ENCODE measurements around the gene ROR2.
"Not testable (repeated sequence)": the region's sequence is repeated elsewhere in the genome, so short reads cannot be mapped to it uniquely, and the experiment has no call there.

Gene ROR2

GRCh38 chr9:91642771-91643170 is 307.3 kb downstream of the ROR2 start:
- DNase-seq (ENCODE audit: extremely low read depth, low read depth): no peak
- TF ChIP-seq CTCF (IDR thresholded peaks at IDR 0.05; ENCODE audit: low read depth, low read length, missing control alignments): no peak

GRCh38 chr9:91640428-91640827 is 309.6 kb downstream of the ROR2 start:
- H3K4me3 ChIP-seq (replicated peaks; ENCODE audit: low read depth, low read length): no peak overlapping the region
- DNase-seq (ENCODE audit: extremely low read depth, low read depth): no peak
- no peak for TF ChIP-seq CTCF (IDR thresholded peaks at IDR 0.05; ENCODE audit: low read depth, low read length, missing control alignments)

More at GRCh38 chr9:91642771-91643170, 307.3 kb downstream of the ROR2 start:
- no peak overlapping the region for H3K4me3 ChIP-seq (replicated peaks; ENCODE audit: low read depth, low read length)

- no peak for DNase-seq (ENCODE audit: extremely low read depth, low read depth)
- TF ChIP-seq CTCF (IDR thresholded peaks at IDR 0.05; ENCODE audit: low read depth, low read length, missing control alignments): no peak
- H3K4me3 ChIP-seq (replicated peaks; ENCODE audit: low read depth, low read length): no peak overlapping the region
These were observed 311.0 kb downstream of the ROR2 start for GRCh38 chr9:91639054-91639453.

GRCh38 chr9:91634832-91635231 is 315.2 kb downstream of the ROR2 start:
- DNase-seq (ENCODE audit: extremely low read depth, low read depth); H3K4me3 ChIP-seq (replicated peaks; ENCODE audit: low read depth, low read length): not testable (repeated sequence)

GRCh38 chr9:91629718-91630117 is 320.3 kb downstream of the ROR2 start:
- no peak for DNase-seq (ENCODE audit: extremely low read depth, low read depth)
- TF ChIP-seq CTCF (IDR thresholded peaks at IDR 0.05; ENCODE audit: low read depth, low read length, missing control alignments): no peak
- H3K4me3 ChIP-seq (replicated peaks; ENCODE audit: low read depth, low read length): no peak overlapping the region

- no peak for DNase-seq (ENCODE audit: extremely low read depth, low read depth)
- TF ChIP-seq CTCF (IDR thresholded peaks at IDR 0.05; ENCODE audit: low read depth, low read length, missing control alignments): no peak
- H3K4me3 ChIP-seq (replicated peaks; ENCODE audit: low read depth, low read length): no peak overlapping the region
These were observed 321.1 kb downstream of the ROR2 start for GRCh38 chr9:91628892-91629291.

- DNase-seq (ENCODE audit: extremely low read depth, low read depth): no peak
- H3K4me3 ChIP-seq (replicated peaks; ENCODE audit: low read depth, low read length): no peak overlapping the region
- TF ChIP-seq CTCF (IDR thresholded peaks at IDR 0.05; ENCODE audit: low read depth, low read length, missing control alignments): no peak
These were observed 324.7 kb downstream of the ROR2 start for GRCh38 chr9:91625331-91625730.

Data from HFF-Myc (cell line).